Right lobe of liver (tissue), 4 donors: ENCODE measurements around the gene KCNH2.

Experiments used
- POLR2A ChIP-seq: fragments of 450-650 bp; IDR thresholded peaks from one replicate; pipeline ENCODE4 v1.6.1; 2017; ENCODE audit warnings: antibody characterized with exemption, mild to moderate bottlenecking
- TF ChIP-seq, protein P1 (sequence below), 4 donors: fragments of 200-600 bp in 3 of 4; fragments of 450-650 bp in 1 of 4; IDR thresholded peaks; one replicate each; pipeline versions ENCODE4 v1.5.1 to v1.8.0; 2016 to 2022; ENCODE audit warnings: antibody characterized with exemption in 4 of 4, mild to moderate bottlenecking in 2 of 4
- donor health status: DM: no; HTN: no; CAD: no.
- donor health status: DM: no; HTN: no; CAD: no.
- donor health status: DM: no; HTN: yes; CAD: no.

- TF ChIP-seq, protein P1, sequence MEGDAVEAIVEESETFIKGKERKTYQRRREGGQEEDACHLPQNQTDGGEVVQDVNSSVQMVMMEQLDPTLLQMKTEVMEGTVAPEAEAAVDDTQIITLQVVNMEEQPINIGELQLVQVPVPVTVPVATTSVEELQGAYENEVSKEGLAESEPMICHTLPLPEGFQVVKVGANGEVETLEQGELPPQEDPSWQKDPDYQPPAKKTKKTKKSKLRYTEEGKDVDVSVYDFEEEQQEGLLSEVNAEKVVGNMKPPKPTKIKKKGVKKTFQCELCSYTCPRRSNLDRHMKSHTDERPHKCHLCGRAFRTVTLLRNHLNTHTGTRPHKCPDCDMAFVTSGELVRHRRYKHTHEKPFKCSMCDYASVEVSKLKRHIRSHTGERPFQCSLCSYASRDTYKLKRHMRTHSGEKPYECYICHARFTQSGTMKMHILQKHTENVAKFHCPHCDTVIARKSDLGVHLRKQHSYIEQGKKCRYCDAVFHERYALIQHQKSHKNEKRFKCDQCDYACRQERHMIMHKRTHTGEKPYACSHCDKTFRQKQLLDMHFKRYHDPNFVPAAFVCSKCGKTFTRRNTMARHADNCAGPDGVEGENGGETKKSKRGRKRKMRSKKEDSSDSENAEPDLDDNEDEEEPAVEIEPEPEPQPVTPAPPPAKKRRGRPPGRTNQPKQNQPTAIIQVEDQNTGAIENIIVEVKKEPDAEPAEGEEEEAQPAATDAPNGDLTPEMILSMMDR (IDR thresholded peaks at IDR 0.05), result no peak
- TF ChIP-seq POLR2A, result no peak
Measured at GRCh38 chr7:150969475-150969874, 8.6 kb downstream of the KCNH2 start.
